ENCODE data around the gene ABI3BP. TPM values are rescaled to one million over a fixed set of nuclear protein-coding genes. Genes with fewer than 3 reads are reported as not detected.
"Not testable (repeated sequence)": the region's sequence is repeated elsewhere in the genome, so short reads cannot be mapped to it uniquely, and the experiment has no call there.

The ABI3BP gene
- total RNA-seq, 1 donor from 2014 or later: 1.1 TPM

DNA sequence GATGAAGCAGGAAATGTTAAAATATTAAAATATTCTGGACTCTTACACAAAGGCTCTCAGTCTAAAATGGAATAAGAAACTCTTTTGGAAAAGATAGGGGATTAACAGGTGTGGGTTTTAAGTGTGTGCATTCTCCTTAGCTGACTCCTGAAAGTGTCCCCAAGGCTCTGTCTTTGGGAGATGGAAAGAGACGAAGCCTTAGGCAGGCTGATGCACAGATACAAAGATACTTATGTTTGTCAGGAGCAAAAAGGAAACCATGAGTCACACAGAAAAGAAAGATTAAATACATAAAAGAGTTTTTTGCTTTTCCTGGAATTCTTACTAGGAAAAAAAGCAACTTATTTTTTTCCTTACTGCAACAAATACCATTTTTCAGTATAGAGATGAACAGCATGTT lies 23.8 kb upstream of the ABI3BP start:
- H3K27me3 Mint-ChIP-seq (ENCODE audit: low read depth, unreplicated experiment): no peaks in the 10 kb centered on the region
- FAIRE-seq (peak; percentile 85), DNase-seq (ENCODE audit: low read depth) (peak; percentile 20)
- TF ChIP-seq, protein P1, sequence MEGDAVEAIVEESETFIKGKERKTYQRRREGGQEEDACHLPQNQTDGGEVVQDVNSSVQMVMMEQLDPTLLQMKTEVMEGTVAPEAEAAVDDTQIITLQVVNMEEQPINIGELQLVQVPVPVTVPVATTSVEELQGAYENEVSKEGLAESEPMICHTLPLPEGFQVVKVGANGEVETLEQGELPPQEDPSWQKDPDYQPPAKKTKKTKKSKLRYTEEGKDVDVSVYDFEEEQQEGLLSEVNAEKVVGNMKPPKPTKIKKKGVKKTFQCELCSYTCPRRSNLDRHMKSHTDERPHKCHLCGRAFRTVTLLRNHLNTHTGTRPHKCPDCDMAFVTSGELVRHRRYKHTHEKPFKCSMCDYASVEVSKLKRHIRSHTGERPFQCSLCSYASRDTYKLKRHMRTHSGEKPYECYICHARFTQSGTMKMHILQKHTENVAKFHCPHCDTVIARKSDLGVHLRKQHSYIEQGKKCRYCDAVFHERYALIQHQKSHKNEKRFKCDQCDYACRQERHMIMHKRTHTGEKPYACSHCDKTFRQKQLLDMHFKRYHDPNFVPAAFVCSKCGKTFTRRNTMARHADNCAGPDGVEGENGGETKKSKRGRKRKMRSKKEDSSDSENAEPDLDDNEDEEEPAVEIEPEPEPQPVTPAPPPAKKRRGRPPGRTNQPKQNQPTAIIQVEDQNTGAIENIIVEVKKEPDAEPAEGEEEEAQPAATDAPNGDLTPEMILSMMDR (IDR thresholded peaks at IDR 0.05; ENCODE audit: insufficient read depth, low read depth, low read length): no peak
- TF ChIP-seq EZH2 (IDR thresholded peaks at IDR 0.05; ENCODE audit: insufficient read depth, low read length): no peak
- H3K9me3 Mint-ChIP-seq (ENCODE audit: unreplicated experiment): peaks cover 3% of the 10 kb centered on the region
- no peak overlapping the region for H2AFZ ChIP-seq (ENCODE audit: low read depth, low read length)
- H3K4me2 ChIP-seq (ENCODE audit: low read length): no peak overlapping the region
- peaks cover 5% of the 10 kb centered on the region for H3K4me1 Mint-ChIP-seq (ENCODE audit: low read depth, unreplicated experiment)
- no peak overlapping the region for H3K4me3 ChIP-seq (ENCODE audit: insufficient read depth, low read depth, low read length)
- peak overlapping the region; percentile 19 for H3K27ac Mint-ChIP-seq (ENCODE audit: unreplicated experiment)
- H4K20me1 ChIP-seq (ENCODE audit: insufficient read depth, low read length): no peaks in the 10 kb centered on the region
- no peaks in the 10 kb centered on the region for H3K4me1 ChIP-seq (ENCODE audit: insufficient read depth, low read length)
- no peaks in the 10 kb centered on the region for H3K79me2 ChIP-seq (ENCODE audit: insufficient read depth, low read length)
- H3K27me3 ChIP-seq (ENCODE audit: insufficient read depth, low read length): no peaks in the 10 kb centered on the region
- no peaks in the 10 kb centered on the region for H3K36me3 ChIP-seq (ENCODE audit: insufficient read depth, low read length)
- H3K9me3 ChIP-seq (ENCODE audit: insufficient read depth, low read depth, low read length): no peaks in the 10 kb centered on the region
- H3K4me3 Mint-ChIP-seq (ENCODE audit: unreplicated experiment): no peak overlapping the region
- H3K9ac ChIP-seq (ENCODE audit: low read length): no peak overlapping the region
- no peak overlapping the region for H3K27ac ChIP-seq (ENCODE audit: low read depth, low read length)
- no peaks in the 10 kb centered on the region for H3K36me3 Mint-ChIP-seq (ENCODE audit: low read depth, unreplicated experiment)

GRCh38 chr3:101012312-101012711 lies 19.1 kb upstream of the ABI3BP start:
- Mint-ChIP-seq H3K4me1 (ENCODE audit: low read depth, unreplicated experiment) (peaks cover 12% of the 10 kb centered on the region), H3K9me3 (ENCODE audit: unreplicated experiment) (peaks cover 19% of the 10 kb centered on the region)
- DNase-seq (ENCODE audit: low read depth); H3K9ac ChIP-seq (ENCODE audit: low read length); H3K27me3 Mint-ChIP-seq (ENCODE audit: low read depth, unreplicated experiment); H4K20me1 ChIP-seq (ENCODE audit: insufficient read depth, low read length); H3K9me3 ChIP-seq (ENCODE audit: insufficient read depth, low read depth, low read length); H3K27me3 ChIP-seq (ENCODE audit: insufficient read depth, low read length); H3K4me1 ChIP-seq (ENCODE audit: insufficient read depth, low read length); FAIRE-seq; H3K27ac Mint-ChIP-seq (ENCODE audit: unreplicated experiment); H2AFZ ChIP-seq (ENCODE audit: low read depth, low read length); H3K36me3 ChIP-seq (ENCODE audit: insufficient read depth, low read length); H3K4me3 ChIP-seq (ENCODE audit: insufficient read depth, low read depth, low read length); H3K27ac ChIP-seq (ENCODE audit: low read depth, low read length); H3K79me2 ChIP-seq (ENCODE audit: insufficient read depth, low read length); H3K4me3 Mint-ChIP-seq (ENCODE audit: unreplicated experiment); H3K4me2 ChIP-seq (ENCODE audit: low read length); H3K36me3 Mint-ChIP-seq (ENCODE audit: low read depth, unreplicated experiment): not testable (repeated sequence)

GRCh38 chr3:101011136-101011535 lies 17.9 kb upstream of the ABI3BP start:
- H3K27me3 ChIP-seq (ENCODE audit: insufficient read depth, low read length): no peaks in the 10 kb centered on the region
- no peak overlapping the region for H3K9ac ChIP-seq (ENCODE audit: low read length)
- no peaks in the 10 kb centered on the region for H3K79me2 ChIP-seq (ENCODE audit: insufficient read depth, low read length)
- Mint-ChIP-seq H3K27me3 (ENCODE audit: low read depth, unreplicated experiment) (no peaks in the 10 kb centered on the region), H3K36me3 (ENCODE audit: low read depth, unreplicated experiment) (no peaks in the 10 kb centered on the region), H3K27ac (ENCODE audit: unreplicated experiment) (no peak overlapping the region), H3K4me3 (ENCODE audit: unreplicated experiment) (no peak overlapping the region), H3K4me1 (ENCODE audit: low read depth, unreplicated experiment) (peaks cover 7% of the 10 kb centered on the region), H3K9me3 (ENCODE audit: unreplicated experiment) (peaks cover 19% of the 10 kb centered on the region)
- no peak overlapping the region for H2AFZ ChIP-seq (ENCODE audit: low read depth, low read length)
- H3K36me3 ChIP-seq (ENCODE audit: insufficient read depth, low read length): no peaks in the 10 kb centered on the region
- no peaks in the 10 kb centered on the region for H3K4me1 ChIP-seq (ENCODE audit: insufficient read depth, low read length)
- H3K4me2 ChIP-seq (ENCODE audit: low read length): no peak overlapping the region
- H4K20me1 ChIP-seq (ENCODE audit: insufficient read depth, low read length): no peaks in the 10 kb centered on the region
- DNase-seq (ENCODE audit: low read depth): no peak
- no peak for TF ChIP-seq EZH2 (IDR thresholded peaks at IDR 0.05; ENCODE audit: insufficient read depth, low read length)
- TF ChIP-seq, protein P1 (IDR thresholded peaks at IDR 0.05; ENCODE audit: insufficient read depth, low read depth, low read length): no peak
- FAIRE-seq: no peak
- no peak overlapping the region for H3K4me3 ChIP-seq (ENCODE audit: insufficient read depth, low read depth, low read length)
- no peaks in the 10 kb centered on the region for H3K9me3 ChIP-seq (ENCODE audit: insufficient read depth, low read depth, low read length)
- no peak overlapping the region for H3K27ac ChIP-seq (ENCODE audit: low read depth, low read length)

Measured in astrocyte (in vitro differentiated cells and primary cell).